Activated T-cell treated with anti-CD3 and anti-CD28 coated beads, Interleukin-2, amount 50 U/mL, for 4 hours (primary cell): ENCODE measurements around the gene SH3PXD2A. TPM values are rescaled to one million over a fixed set of nuclear protein-coding genes. Genes with fewer than 3 reads are reported as not detected.

Experiments used
- ATAC-seq, 2 donors: fragments of 200-7000 bp; cut with Tn5 transposase; one replicate each; pipeline ENCODE4 v1.10.0; 2021
- DNase-seq: peaks from one replicate; pipeline ENCODE4 v3.0.0-alpha.2; 2020
- H3K27me3 Mint-ChIP-seq: one replicate; pipeline ENCODE4 v1.8.0; 2021; ENCODE audit warnings: low read depth, mixed read lengths
- H3K36me3 Mint-ChIP-seq: one replicate; pipeline ENCODE4 v1.8.0; 2022; ENCODE audit warnings: mixed read lengths; ENCODE audit not compliant: insufficient read depth
- H3K4me1 Mint-ChIP-seq: one replicate; pipeline ENCODE4 v1.8.0; 2021; ENCODE audit warnings: low read depth, mixed read lengths
- H3K4me3 Mint-ChIP-seq: one replicate; pipeline ENCODE4 v1.8.0; 2021; ENCODE audit warnings: mild to moderate bottlenecking, moderate library complexity, mixed read lengths
- H3K9me3 Mint-ChIP-seq: one replicate; pipeline ENCODE4 v1.8.0; 2021; ENCODE audit warnings: mixed read lengths
- total RNA-seq, 3 donors: library from RNA; stranded (reverse); gene quantifications; one replicate each; pipeline ENCODE4 v1.2.1, GENCODE V29; 2021

Gene SH3PXD2A
- total RNA-seq, 3 donors from 2014 or later = 2.4 to 2.8 (median 2.4) TPM

DNA sequence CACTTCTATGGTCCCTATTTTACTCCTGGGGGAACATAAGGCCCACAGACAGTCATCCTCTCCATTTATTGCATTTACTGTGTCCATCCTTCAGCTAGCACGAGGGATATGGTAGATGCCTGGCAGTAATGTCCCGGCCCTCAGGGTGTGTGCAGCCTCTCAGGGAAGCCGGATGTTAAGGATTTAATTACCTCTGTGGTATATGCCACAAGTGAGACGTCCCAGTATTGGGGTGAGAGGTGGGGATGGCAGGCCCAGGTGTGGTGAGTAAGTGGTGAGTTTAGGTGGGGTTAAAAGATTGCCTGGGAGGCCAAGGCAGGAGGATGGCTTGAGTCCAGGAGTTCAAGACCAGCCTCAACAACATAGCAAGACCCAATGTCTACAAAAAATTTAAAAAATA lies 144.9 kb downstream of the SH3PXD2A start:
- H3K4me3 Mint-ChIP-seq = no peak overlapping the region
- no peaks in the 10 kb centered on the region for H3K4me1 Mint-ChIP-seq
- H3K27me3 Mint-ChIP-seq = no peaks in the 10 kb centered on the region
- DNase-seq = no peak
- H3K9me3 Mint-ChIP-seq = no peaks in the 10 kb centered on the region
- ATAC-seq = no peak
- no peaks in the 10 kb centered on the region for H3K36me3 Mint-ChIP-seq

DNA sequence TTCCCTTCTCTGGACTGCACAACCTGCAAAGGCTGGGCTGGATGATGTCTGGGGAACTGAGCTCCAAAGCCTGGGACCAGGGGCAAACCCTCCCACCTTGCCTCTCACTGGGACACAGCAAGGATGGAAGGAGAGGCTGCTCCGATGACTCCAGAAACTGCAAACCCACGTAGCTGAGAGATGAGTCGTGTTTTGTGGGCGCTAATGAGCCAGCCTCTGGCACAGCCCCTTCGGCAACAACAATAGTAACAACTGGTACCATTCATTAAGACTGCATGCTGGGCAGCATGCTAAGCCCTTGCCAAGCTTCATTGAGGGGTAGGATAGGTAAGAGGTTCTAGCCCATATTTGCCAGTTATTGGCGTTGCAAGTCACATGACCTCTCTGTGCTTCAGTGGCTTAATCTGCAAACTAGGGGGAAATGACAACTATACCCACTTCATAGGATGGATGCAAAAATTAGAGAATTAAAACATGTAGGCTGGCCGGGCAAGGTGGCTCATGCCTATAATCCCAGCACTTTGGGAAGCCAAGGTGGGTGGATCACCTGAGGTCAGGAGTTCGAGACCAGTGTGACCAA lies 145.9 kb downstream of the SH3PXD2A start:
- H3K27me3 Mint-ChIP-seq = no peaks in the 10 kb centered on the region
- H3K4me3 Mint-ChIP-seq = no peak overlapping the region
- no peaks in the 10 kb centered on the region for H3K4me1 Mint-ChIP-seq
- DNase-seq = no peak
- H3K36me3 Mint-ChIP-seq = no peaks in the 10 kb centered on the region
- no peaks in the 10 kb centered on the region for H3K9me3 Mint-ChIP-seq
- ATAC-seq = no peak

DNA sequence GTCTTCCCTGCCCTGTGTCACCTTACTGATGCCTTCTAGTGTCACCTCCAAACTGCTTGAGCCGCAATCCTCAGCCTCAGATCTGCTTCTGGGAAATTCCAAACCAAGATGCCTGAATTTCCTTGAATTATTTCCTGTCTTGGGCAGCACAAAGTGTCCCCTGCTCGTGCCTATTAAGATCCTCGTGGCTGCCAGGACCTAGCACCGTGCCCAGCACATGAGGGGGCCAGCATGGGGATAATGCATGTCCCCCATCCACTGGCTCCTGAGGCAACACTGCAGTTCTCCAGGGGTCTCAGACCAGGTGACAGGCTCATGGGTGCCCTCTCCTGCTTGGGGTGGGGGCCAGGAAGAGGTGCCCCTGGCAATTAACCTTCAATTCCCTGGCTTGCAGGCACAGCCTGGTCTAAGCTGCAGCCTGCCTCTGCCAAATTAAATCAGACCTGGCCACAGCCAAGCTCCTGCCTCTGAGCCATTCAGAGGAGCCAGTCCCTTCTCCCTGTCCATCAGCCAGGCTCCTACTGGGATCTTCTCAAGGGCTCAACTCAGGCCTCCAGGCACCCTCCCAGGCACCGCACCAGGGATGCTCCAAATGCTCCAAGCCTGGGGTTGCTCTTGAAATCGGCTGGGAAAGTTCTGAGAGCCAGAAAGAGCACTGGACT lies 146.6 kb downstream of the SH3PXD2A start:
- H3K9me3 Mint-ChIP-seq = no peaks in the 10 kb centered on the region

DNA sequence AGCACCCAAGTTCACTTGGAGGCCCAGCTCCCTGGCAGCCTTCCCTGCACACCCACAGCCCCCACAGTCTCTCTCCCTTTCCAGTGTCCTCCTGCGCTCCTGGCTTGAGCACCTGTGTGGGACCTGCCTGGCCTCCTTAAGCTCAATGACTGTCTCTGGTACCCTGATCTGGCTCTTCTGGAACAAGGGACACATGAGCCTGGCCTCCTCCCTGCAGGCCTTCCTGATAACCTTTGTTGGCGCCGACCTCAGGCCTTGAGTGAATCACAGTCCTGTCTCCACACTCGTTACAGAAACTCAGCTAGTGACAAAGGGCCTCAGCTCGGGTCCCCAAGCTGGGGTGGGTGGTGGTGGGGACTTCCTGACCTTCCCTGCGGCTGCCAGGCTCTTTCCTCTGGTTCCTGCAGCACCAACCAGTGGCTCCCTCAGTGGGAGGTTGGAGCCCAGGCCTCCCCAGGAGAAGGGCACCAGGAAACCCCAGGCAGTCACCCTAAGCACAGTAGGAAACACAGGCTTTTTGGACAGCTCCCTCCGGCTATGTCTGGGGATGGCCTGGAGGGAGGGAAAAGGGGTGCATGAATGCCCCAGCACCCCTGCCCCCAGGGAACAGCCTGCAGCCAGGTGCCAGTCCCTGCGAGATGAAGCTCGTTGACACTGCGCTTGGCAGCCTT lies 147.3 kb downstream of the SH3PXD2A start:
- Mint-ChIP-seq H3K27me3 (no peaks in the 10 kb centered on the region), H3K4me1 (no peaks in the 10 kb centered on the region), H3K36me3 (no peaks in the 10 kb centered on the region), H3K4me3 (no peak overlapping the region), H3K9me3 (no peaks in the 10 kb centered on the region)
- ATAC-seq (no peak), DNase-seq (no peak)

More for the DNA sequence above, 146.6 kb downstream of the SH3PXD2A start:
- H3K36me3 Mint-ChIP-seq = no peaks in the 10 kb centered on the region
- no peak overlapping the region for H3K4me3 Mint-ChIP-seq
- no peak for DNase-seq
- no peaks in the 10 kb centered on the region for H3K27me3 Mint-ChIP-seq
- H3K4me1 Mint-ChIP-seq = no peaks in the 10 kb centered on the region
- no peak for ATAC-seq

DNA sequence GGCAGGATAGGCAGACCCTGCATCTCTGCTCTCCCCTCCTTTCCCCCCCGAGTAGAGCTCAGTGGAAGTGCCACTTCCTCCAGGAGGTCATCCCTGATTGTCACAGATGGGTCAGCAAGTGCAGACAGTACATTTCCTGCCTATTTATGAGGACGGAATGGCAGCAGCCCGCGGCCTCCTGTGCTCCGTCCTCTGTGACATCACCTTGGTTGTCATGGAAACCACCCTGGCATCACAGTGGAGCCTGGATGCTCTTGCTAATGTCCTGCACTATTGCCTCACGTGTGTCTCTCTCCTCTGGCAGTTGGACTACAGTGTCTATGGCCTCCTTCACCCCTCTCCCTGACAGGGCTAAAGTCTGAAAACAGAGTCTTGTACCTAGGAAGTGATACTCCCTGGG lies 148.6 kb downstream of the SH3PXD2A start:
- ATAC-seq = no peak
- H3K36me3 Mint-ChIP-seq = no peaks in the 10 kb centered on the region
- no peak overlapping the region for H3K4me3 Mint-ChIP-seq
- H3K4me1 Mint-ChIP-seq = no peaks in the 10 kb centered on the region
- H3K9me3 Mint-ChIP-seq = no peaks in the 10 kb centered on the region
- DNase-seq = no peak
- H3K27me3 Mint-ChIP-seq = no peaks in the 10 kb centered on the region

DNA sequence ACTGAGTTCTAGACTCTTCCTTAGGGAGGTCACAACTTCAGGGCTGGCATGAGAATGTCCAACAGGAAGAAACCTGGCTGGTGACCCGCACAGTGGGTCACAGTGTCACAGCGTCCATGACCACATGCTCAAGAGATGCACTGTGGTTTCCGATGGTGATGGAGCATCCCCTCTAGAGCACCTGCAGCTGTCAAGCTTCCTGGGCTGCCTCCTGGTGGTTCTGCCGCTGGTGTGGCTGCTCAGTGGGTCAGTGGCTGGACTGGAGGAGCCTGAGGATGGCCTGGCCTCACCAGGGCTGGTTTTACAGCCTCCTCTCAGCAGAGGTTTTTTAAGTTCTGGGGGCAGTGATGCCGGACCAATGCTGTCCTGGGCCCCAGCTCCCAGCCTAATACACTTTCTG lies 149.3 kb downstream of the SH3PXD2A start:
- Mint-ChIP-seq H3K4me3 (no peak overlapping the region), H3K27me3 (no peaks in the 10 kb centered on the region), H3K9me3 (no peaks in the 10 kb centered on the region), H3K36me3 (no peaks in the 10 kb centered on the region), H3K4me1 (no peaks in the 10 kb centered on the region)
- DNase-seq (no peak), ATAC-seq (no peak)

DNA sequence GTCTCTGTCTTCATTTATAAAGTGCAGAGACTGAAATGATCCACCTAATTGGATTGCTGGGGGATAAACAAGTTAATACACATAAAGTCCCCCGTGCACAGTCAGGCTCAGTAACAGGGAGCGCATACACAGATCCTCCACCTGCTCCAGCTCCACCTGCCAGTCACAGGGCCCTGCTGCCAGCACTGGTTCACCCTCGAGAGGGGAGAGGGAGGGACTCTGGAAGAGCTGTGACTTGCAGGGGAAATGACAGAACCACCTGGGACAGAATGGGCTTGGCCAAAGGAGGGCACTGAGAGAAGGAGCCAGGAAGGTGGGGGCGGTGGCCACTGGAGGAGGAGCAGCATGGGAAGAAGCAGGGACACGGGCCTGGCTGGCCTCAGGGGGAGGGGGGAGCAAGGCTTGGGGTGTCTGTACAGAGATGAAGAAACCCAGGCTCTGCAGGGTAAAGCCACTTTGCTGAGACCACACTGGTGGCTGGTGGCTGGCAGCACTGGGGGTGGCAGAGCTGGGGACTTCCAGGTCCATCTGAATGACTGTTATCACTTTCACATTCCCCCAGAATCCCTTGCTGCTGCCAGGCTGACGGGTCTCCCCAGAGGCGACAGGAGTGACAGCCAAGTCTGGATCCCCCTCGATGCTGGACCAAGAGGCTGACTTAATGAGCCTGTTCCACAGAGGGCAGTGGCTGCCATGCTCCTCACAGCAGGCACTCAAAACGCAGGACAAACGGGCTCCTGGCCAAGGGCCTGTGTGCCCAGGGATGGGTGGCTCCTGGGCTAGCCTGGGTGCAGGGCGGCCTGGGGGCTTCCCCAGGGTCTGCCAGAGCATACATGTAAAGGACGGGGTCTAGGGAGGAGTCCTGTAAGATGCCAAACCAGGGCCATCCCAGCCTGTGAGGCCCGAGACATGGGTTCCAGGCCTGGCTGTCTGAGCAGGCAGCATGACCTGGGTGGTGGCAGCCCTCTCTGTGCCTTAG lies 151.1 kb downstream of the SH3PXD2A start:
- no peaks in the 10 kb centered on the region for H3K36me3 Mint-ChIP-seq
- no peaks in the 10 kb centered on the region for H3K27me3 Mint-ChIP-seq
- no peaks in the 10 kb centered on the region for H3K9me3 Mint-ChIP-seq
- H3K4me3 Mint-ChIP-seq = no peak overlapping the region
- DNase-seq (no peak), ATAC-seq (peak; percentile 35 to 37)
- no peaks in the 10 kb centered on the region for H3K4me1 Mint-ChIP-seq

DNA sequence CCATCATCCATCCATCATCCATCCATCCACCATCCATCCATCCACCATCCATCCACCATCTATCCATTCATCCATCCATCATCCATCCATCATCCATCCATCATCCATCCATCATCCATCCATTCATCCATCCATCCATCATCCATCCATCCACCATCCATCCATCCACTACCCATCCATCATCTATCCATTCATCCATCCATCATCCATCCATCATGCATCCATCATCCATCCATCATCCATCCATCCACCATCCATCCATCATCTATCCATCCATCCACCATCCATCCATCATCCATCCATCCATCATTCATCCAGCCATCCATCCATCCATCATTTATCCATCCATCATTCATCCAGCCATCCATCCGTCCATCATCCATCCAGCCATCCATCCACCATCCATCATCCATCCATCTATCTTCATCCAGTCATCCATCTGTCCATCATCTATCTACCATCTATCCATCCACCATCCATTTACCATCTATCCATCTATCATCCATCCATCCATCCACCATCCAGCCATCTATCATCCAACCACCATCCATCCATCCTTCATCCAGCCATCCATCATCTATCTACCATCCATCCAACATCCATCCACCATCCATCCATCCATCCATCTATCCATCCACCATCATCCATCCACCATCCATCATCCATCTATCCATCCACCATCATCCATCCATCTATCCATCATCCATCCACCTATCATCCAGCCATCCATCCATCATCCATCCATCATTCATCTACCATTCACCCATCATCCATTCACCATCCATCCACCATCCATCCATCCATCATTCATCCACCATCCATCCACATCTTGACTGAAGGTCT lies 153.8 kb downstream of the SH3PXD2A start:
- ATAC-seq = no peak
- no peak for DNase-seq
- Mint-ChIP-seq H3K36me3 (no peaks in the 10 kb centered on the region), H3K4me1 (peaks cover 5% of the 10 kb centered on the region), H3K9me3 (no peaks in the 10 kb centered on the region), H3K4me3 (no peak overlapping the region), H3K27me3 (no peaks in the 10 kb centered on the region)

DNA sequence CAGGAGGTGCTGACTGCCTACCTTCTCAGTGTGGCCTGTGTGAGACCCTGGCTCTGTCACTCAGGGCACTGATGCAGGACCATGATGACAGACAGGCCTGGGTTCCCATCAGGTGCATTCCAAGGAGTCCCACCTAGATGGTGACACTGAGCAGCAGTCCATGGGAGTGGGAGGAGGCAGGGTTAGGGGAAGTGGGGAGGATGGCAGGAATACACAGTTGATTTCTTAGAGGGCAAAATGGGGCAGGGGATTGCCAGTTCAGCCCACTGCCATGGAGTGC lies 155.0 kb downstream of the SH3PXD2A start:
- Mint-ChIP-seq H3K36me3 (no peaks in the 10 kb centered on the region), H3K4me3 (no peak overlapping the region), H3K4me1 (peaks cover 16% of the 10 kb centered on the region), H3K27me3 (no peaks in the 10 kb centered on the region), H3K9me3 (no peaks in the 10 kb centered on the region)
- ATAC-seq = no peak
- DNase-seq = no peak

DNA sequence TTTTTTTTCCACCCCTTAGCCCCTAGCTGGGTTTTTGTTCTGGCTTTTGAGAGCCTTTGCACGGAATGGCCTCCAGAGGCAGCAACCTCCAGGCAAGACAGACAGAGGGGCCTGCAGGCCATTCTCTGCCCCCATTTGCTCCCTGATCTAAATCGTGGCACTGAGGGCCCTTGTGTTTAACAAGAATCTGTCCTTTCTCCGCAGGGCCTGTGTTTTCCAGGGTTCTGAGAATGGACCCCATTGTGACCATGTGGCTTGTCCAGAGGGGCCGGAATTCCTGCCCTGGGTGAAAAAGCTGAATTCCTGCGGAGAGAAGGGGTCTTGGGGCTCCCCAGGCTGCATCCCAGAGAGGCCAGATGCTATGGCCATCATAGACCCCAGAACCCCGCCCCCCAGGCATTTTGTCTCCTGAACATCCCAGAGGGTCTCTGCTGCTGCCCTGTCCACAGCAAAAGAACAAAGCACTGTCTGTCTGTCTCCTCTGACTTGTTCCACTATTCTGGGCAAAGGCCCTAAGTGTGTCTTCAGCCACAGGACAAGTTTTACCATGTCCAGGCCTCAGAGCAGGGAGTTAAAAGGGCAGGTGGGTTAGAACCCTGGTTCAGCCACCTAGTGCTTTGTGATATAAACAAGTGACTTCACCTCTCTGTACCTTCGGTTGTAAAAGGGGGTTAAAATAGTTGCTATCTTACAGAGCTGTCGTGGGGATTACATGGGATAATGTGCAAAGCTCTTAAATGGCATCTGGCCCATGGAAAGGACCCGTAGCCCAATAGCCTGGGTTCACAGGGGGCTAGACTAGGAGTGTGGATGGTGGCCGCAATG lies 155.6 kb downstream of the SH3PXD2A start:
- no peak overlapping the region for H3K4me3 Mint-ChIP-seq
- peaks cover 16% of the 10 kb centered on the region for H3K4me1 Mint-ChIP-seq
- ATAC-seq (no peak), DNase-seq (no peak)
- no peaks in the 10 kb centered on the region for H3K27me3 Mint-ChIP-seq
- no peaks in the 10 kb centered on the region for H3K36me3 Mint-ChIP-seq
- no peaks in the 10 kb centered on the region for H3K9me3 Mint-ChIP-seq

DNA sequence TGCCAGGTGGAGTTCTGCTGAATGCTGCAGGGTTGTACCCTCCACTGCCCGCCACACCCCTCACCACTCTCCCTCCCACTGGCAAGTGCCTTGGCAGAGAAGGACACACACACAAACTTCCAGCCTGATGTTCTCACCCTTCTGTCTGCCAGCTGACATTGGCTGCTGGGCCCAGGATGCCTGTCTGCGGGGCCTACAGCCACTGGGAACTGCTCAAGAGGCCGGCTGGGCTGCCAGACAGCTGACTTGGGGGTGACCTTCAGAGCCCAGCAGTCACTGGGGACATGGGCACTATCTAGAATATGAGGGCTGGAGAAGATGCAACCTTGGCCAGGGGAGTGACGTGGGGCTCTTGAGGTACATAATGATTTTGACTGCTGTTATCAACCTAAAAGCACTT lies 157.1 kb downstream of the SH3PXD2A start:
- peaks cover 2% of the 10 kb centered on the region for H3K27me3 Mint-ChIP-seq
- no peak overlapping the region for H3K4me3 Mint-ChIP-seq
- no peak for ATAC-seq
- no peaks in the 10 kb centered on the region for H3K36me3 Mint-ChIP-seq
- no peaks in the 10 kb centered on the region for H3K9me3 Mint-ChIP-seq
- peaks cover 20% of the 10 kb centered on the region for H3K4me1 Mint-ChIP-seq
- no peak for DNase-seq

DNA sequence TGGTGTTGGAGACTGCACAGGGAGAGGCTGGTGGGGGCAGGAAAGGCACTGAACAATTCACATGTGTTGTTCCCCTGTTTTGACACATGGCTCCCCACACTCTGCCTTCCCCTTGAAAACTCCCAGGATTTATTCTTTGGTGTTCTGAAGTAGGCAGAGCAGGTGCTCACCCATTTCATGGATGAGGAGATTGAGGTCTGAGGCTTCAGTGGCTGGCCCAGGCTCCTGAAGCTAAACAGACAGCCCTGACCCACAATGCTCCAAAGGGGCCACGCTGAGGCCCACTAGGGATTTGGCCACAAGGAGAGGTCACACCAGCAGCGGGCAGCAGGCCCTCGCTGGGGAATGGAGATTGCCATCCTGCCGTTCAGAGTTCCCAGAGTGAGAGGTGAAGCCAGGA lies 157.6 kb downstream of the SH3PXD2A start:
- Mint-ChIP-seq H3K36me3 (no peaks in the 10 kb centered on the region), H3K27me3 (peaks cover 2% of the 10 kb centered on the region), H3K9me3 (no peaks in the 10 kb centered on the region), H3K4me1 (peaks cover 20% of the 10 kb centered on the region), H3K4me3 (no peak overlapping the region)
- DNase-seq = no peak
- no peak for ATAC-seq

DNA sequence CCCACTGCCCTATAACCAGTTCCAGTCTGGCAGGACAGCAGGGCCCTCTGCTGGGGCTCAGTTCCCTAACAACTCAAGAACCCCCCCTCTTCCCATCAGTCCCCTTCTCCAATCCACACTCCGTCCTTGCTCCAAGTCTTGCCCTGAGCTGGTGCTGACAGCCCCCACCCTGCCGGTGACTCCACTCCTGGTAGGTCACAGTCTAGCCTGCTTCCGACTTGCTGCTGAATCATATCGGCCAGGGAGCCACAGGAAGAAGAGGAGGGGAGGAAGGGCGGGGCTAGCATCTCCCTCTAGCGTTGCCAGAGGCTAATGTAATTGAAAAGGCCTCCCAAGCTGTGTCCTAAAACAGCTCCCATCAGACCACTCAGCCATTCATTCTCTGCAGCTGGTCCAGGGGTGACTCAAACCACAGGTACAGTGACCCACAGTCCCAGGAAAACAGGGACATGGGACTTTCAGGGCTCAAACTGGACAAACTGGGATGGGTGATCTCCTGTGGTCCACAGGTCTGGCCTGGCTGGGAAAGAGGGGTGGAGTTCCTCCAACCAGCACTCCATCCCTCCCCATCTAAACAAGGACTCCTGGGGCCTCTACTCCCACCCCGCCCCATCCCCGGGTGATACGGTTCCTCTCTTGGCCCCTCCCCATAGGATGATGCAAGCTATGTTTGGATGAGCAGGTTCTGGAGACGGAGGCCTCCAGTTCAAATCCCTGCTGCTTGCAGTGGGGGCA lies 158.8 kb downstream of the SH3PXD2A start:
- Mint-ChIP-seq H3K27me3 (peaks cover 2% of the 10 kb centered on the region), H3K9me3 (no peaks in the 10 kb centered on the region), H3K4me3 (peak overlapping the region; percentile 47), H3K36me3 (no peaks in the 10 kb centered on the region), H3K4me1 (peaks cover 25% of the 10 kb centered on the region)
- ATAC-seq = peak; percentile 82 to 85
- DNase-seq = peak; percentile 69
